ENCODE data around the gene SETD1A. TPM values are rescaled to one million over a fixed set of nuclear protein-coding genes. Genes with fewer than 3 reads are reported as not detected.

The SETD1A gene
- total and polyA plus RNA-seq, 2 of the 4 experiments (the other 2 are of a cell fraction) = 0.54 to 5.8 TPM

DNA sequence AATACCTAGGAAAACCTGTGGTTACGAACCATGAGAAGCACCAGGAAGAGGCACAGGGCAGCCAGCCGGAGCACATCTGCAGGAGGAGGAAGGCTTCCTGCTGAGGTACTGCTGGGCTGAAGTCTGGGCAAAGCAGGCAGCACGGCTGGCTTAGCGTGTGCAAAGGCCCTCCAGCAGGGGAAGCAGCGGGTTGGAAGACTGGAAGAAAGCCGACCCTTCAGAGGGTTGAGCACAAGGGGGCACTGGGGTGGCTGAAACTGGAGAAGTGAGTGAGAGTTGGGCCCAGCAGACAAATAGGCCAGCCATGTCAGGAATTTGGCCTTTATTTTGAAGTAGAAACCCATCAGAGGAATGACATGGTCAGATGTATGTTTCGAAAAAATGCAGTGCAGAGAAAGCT is 15.3 kb downstream of the SETD1A start:
- Histone ChIP-seq H3K56ac (ENCODE audit: extremely low read depth, insufficient read depth, low read length) (no peak overlapping the region), H3K4me3 (ENCODE audit: insufficient read depth, low read depth, low read length) (no peak overlapping the region), H3K9me3 (ENCODE audit: control insufficient read depth, insufficient read depth, low read length) (no peaks in the 10 kb centered on the region), H4K5ac (ENCODE audit: low read depth, low read length) (no peak overlapping the region), H3K4me1 (ENCODE audit: control insufficient read depth, insufficient read depth, low read length) (peaks cover 2% of the 10 kb centered on the region; the same call in 1 of the 2 replicates), H3K27ac (ENCODE audit: insufficient read depth, low read length) (no peak overlapping the region), H2BK5ac (ENCODE audit: low read depth, low read length, poor library complexity, severe bottlenecking) (no peak overlapping the region), H3K4ac (ENCODE audit: low read depth, low read length) (no peak overlapping the region), H3K14ac (replicated peaks; ENCODE audit: low read depth, low read length) (no peak overlapping the region), H2BK15ac (ENCODE audit: low read depth, low read length) (no peak overlapping the region), H3K9me1 (ENCODE audit: insufficient read depth, low read length) (no peaks in the 10 kb centered on the region), H2AFZ (replicated peaks; ENCODE audit: low read length, poor library complexity) (no peak overlapping the region), H3K9ac (ENCODE audit: low read depth, low read length) (no peak overlapping the region), H4K91ac (ENCODE audit: insufficient read depth, low read depth, low read length) (no peak overlapping the region), H3K18ac (ENCODE audit: low read depth, low read length) (no peak overlapping the region), H2BK120ac (ENCODE audit: low read depth, low read length) (no peak overlapping the region), H3K4me2 (ENCODE audit: low read depth, low read length) (no peak overlapping the region), H2BK20ac (ENCODE audit: low read depth, low read length) (no peak overlapping the region), H3K79me1 (ENCODE audit: low read depth in 1 of 2, low read length in 2 of 2) (peaks cover 8 to 19% of the 10 kb centered on the region in 2 experiments), H4K8ac (ENCODE audit: low read depth in 2 of 2, low read length in 2 of 2) (no peak overlapping the region), H3K27me3 (ENCODE audit: control insufficient read depth, insufficient read depth, low read length) (no peaks in the 10 kb centered on the region), H3K36me3 (ENCODE audit: control insufficient read depth, insufficient read depth, low read length) (peaks cover 67% of the 10 kb centered on the region), H4K20me1 (ENCODE audit: insufficient read depth, low read length) (no peaks in the 10 kb centered on the region; the same call in none of the 2 replicates), H3K23ac (ENCODE audit: low read depth, low read length) (no peak overlapping the region), H2AK5ac (ENCODE audit: low read depth, low read length) (no peak overlapping the region), H2AK9ac (replicated peaks; ENCODE audit: low read depth, low read length, poor library complexity) (no peak overlapping the region)
- WGBS, 2 experiments (ENCODE audit: extremely low coverage in 2 of 2, insufficient read length in 1 of 2) = 89% methylated on average over 7 of the region's 7 CpGs; no CpG with 5 or more reads in 1 of the 2 experiments
- TF ChIP-seq RCOR1 (IDR thresholded peaks at IDR 0.05; ENCODE audit: insufficient replicate concordance, low read length) (no peak), MAFK (IDR thresholded peaks at IDR 0.05; ENCODE audit: low read depth, low read length) (no peak), RAD21 (IDR thresholded peaks at IDR 0.05; ENCODE audit: low read length) (peak; percentile 35; the same call in 1 of the 2 replicates)
- TF ChIP-seq, protein P1, sequence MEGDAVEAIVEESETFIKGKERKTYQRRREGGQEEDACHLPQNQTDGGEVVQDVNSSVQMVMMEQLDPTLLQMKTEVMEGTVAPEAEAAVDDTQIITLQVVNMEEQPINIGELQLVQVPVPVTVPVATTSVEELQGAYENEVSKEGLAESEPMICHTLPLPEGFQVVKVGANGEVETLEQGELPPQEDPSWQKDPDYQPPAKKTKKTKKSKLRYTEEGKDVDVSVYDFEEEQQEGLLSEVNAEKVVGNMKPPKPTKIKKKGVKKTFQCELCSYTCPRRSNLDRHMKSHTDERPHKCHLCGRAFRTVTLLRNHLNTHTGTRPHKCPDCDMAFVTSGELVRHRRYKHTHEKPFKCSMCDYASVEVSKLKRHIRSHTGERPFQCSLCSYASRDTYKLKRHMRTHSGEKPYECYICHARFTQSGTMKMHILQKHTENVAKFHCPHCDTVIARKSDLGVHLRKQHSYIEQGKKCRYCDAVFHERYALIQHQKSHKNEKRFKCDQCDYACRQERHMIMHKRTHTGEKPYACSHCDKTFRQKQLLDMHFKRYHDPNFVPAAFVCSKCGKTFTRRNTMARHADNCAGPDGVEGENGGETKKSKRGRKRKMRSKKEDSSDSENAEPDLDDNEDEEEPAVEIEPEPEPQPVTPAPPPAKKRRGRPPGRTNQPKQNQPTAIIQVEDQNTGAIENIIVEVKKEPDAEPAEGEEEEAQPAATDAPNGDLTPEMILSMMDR (conservative IDR thresholded peaks at IDR 0.05; ENCODE audit: low read depth, low read length) = peak; percentile 38
- dilution Hi-C loops (cut with HindIII; ENCODE audit: low sequenced_read_pairs, unreplicated experiment) = no loop called here
- ATAC-seq (ENCODE audit: low read depth) = peak; percentile 78
- in situ Hi-C loops (cut with MboI; ENCODE audit: low sequenced_read_pairs) = no loop called here
- intact Hi-C loops (cut with micrococcal nuclease) = no loop called here
- BruUV-seq (replicated peaks) = no TSS peak
- peak; percentile 31 for DNase-seq
- CTCF ChIA-PET = no interaction called here
- POLR2A ChIA-PET (ENCODE audit: unreplicated experiment) = no interaction called here

Measured in IMR-90 (cell line).